GM18498 (cell line): ENCODE data around the gene SAE1.

Experiments
- ATAC-seq: cut with Tn5 transposase; IDR thresholded peaks from one replicate; pipeline ENCODE4 v1.9.1; 2021; ENCODE audit warnings: mild to moderate bottlenecking, moderate library complexity; ENCODE audit not compliant: unreplicated experiment

The SAE1 gene

GRCh38 chr19:47157431-47158321 is 27.0 kb downstream of the SAE1 start:
- ATAC-seq: no peak

DNA sequence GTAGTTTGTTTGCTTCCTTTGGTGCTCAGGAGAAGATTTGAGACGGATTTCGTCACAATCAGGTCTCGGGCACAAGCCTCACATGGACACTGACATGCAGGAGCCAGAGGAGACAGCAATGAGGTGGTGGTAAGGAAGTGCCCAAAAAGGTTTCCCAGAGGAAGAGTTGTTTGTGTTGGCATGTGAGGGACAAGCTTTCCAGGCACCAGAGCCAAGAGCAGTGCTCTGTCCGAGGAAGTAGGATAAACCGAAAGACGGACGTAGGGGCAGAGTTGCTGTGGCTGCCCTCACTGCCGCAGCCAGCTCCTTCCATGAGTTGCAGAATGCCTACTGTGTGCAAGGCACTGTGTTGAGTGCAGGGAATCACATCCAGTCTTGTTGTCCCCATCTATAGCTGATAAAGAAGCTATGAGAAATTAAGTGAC is 27.7 kb downstream of the SAE1 start:
- ATAC-seq: no peak

GRCh38 chr19:47158879-47159503 is 28.4 kb downstream of the SAE1 start:
- ATAC-seq: no peak

DNA sequence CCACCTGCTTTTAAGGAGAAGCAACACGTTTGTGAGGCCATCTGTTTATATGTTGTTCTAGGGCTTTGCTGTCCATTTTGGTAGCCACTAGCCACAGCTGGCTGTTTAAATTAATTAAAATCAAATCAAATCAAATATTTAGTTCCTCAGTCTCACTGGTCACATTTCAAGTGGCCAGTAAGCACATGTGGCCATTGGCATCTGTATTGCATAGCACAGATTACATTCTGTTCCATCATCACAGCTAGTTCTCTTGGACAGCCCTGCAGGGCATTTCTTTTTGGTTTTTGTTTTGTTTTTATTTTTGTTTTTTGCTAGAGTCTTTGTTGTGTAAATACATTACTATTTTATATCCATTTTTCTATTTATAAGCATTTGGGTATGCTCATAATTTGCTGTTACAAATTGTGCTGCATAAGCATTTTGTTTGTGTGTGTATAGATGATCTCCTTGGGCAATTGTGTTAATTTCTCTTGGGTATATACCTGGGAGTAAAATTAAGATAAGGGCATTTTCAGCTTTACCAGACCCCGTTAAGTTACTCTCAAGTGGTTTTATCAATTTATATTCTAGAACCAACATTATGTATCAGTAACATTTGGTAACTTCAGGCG is 31.3 kb downstream of the SAE1 start:
- no peak for ATAC-seq

DNA sequence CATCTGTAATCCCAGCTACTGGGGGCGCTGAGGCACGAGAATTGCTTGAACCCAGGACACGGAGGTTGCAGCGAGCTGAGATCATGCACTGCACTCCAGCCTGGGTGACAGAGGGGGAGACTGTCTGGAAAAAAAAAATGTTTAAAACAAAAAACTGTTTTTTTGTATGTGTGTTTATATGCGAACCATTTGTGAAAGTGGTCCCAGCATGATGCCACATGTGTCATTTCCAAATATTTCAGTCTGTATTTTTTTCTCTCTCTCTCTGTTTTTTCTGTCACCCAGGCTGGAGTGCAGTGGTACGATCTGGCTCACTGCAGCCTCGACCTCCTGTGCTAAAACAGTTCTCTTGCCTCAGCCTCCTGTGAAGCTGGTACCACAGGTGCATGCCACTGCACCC is 37.4 kb downstream of the SAE1 start:
- no peak for ATAC-seq

DNA sequence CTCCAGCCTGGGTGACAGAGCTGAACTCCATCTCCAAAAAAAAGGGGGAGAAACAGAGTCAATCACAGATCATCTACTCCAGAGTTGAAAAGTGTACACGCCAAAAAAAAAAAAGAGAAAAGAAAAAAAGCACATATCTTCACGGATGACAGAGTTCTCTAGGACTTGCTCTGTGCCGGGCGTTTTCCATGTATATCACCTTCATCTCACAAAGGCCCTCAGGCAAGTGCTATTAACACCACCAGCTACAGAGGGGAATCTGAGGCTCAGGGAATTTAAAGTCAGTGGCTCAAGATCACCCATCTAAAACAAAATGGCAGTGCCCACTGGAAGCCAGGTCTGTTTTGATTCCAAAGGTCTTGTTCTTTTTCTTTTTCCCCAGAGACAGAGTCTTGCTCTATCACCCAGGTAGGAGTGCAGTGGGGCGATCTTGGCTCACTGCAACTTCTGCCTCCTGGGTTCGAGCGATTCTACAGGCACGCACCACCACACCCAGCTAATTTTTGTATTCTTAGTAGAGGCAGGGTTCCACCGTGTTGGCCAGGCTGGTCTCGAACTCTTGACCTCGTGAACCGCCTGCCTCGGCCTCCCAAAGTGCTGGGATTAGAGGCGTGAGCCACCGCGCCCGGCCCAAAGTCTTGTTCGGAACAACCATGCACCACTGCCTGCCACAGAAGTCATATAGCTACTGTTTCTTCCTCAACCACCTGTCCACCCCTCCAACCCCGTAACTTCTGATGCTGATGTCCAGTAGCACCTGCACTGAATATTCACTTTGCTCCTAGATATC is 42.2 kb downstream of the SAE1 start:
- ATAC-seq: no peak

- ATAC-seq: no peak
Observed at GRCh38 chr19:47176071-47176626, 45.5 kb downstream of the SAE1 start.

GRCh38 chr19:47176627-47177090 is 46.0 kb downstream of the SAE1 start:
- ATAC-seq: no peak

DNA sequence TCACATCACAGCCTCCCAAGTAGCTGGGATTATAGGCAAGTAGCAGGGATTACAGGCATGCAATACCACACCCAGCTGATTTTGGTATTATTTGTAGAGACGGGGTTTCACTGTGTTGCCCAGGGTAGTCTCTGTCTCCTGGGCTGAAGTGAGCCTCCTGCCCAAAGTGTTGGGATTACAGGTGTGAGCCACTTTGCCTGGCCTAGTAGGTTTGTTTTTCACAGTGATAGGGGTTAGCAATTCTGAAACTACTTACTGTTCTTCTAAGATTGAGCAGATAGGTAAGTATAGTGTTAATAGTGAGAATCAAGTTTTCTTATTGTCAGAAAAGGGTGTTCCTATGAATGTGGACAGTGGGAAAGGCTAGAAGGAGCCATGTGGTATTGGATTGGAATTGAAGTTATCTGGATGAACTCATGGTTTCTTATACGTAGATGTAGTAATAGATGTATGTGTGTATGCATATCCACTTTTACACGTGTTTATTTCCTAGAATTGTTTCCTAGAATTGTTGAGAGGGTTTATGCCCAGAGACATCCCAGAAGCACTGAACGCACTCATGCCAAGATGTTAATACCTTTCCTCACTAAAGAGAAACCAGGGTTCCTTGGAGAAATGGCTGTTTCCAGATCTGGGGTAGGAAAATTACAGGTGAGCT is 49.1 kb downstream of the SAE1 start:
- no peak for ATAC-seq

GRCh38 chr19:47183601-47184000 is 53.0 kb downstream of the SAE1 start:
- ATAC-seq: no peak

- peak; percentile 76 for ATAC-seq
Observed at GRCh38 chr19:47186446-47187334, 56.1 kb downstream of the SAE1 start.

GRCh38 chr19:47187335-47187655 is 56.7 kb downstream of the SAE1 start:
- no peak for ATAC-seq

DNA sequence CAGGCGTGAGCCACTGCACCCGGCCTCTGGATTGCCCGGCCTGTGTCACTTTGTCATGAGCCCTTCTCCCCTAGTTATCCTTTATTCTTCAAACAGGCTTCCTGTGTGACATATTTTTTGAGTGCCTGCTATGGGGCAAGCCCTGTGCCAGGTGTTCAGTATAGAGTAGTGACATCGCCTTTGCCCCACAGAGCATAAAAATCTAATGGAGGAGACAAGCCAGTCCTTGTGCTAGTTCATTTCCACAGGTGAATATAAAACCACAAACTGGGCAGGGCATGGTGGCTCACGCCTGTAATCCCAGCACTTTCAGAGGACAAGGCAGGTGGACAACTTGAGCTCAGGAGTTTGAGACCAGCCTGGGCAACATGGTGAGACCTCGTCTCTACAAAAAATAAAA is 57.2 kb downstream of the SAE1 start:
- ATAC-seq: no peak

- no peak for ATAC-seq
Observed at GRCh38 chr19:47188507-47189033, 57.9 kb downstream of the SAE1 start.

DNA sequence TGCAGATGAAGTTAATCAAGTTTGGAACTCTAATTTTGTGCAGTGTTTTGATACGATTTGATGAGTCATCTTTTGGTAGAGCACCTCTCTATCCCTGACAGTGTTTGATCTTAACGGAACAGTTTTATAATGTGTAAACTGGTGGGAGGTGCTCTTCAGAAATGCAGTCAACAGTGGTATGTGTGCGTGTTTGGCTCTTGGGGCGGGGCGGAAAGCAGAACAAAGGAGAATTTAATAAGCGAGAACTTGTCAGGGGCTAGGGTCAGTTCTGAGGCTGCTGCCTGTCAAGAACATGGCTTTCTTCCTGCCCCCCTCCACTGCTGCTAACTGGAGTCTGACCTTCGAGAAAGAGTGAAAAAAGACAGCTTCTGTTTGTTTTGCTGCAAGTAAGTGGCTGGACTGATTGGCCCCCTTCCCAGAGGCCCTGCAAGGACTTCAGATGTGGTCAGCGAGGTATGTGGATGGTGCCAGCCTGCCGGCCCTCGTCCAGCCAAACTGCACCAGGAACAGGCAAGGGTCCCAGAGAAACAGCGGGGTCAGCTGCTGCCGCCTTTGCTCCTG is 59.6 kb downstream of the SAE1 start:
- ATAC-seq: no peak

- ATAC-seq: no peak
Observed at GRCh38 chr19:47195434-47195833, 64.8 kb downstream of the SAE1 start.

- ATAC-seq: no peak
Observed at GRCh38 chr19:47197141-47197540, 66.5 kb downstream of the SAE1 start.

DNA sequence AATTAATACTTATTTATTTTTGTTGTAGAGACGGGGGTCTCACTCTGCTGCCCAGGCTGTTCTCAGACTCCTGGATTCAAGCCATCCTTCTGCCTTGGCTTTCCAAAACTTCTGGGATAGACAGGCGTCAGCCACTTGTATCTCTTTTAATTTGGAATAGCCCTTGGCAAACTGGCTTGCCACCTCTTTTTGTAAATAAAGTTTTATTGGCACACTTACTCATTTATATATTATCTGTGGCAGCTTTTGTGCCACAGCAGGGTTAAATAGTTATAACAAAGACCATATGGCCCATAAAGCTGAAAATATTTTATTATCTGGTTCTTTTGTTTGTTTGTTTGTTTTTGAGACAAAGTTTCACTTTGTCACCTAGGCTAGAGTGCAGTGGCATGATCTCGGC is 69.9 kb downstream of the SAE1 start:
- ATAC-seq: no peak

- ATAC-seq: no peak
Observed at GRCh38 chr19:47203254-47203653, 72.6 kb downstream of the SAE1 start.
